GM18951 (cell line): ENCODE measurements around the gene C4A.
"Not testable (repeated sequence)": the region's sequence is repeated elsewhere in the genome, so short reads cannot be mapped to it uniquely, and the experiment has no call there.

Experiments used
- POLR2A ChIP-seq: IDR thresholded peaks from 4 replicates; pipeline ENCODE4 v1.6.1; 2011; ENCODE audit warnings: mild to moderate bottlenecking; ENCODE audit not compliant: insufficient read length, insufficient read depth; ENCODE audit errors: extremely low read depth
- in situ Hi-C: fragments of 300-500 bp; cut with MboI; formaldehyde crosslinking; loops from one replicate; pipeline ENCODE4 v1.12.0; 2022; ENCODE audit warnings: low sequenced_read_pairs, mixed read lengths, inconsistent platforms; ENCODE audit not compliant: unreplicated experiment

Gene C4A

DNA sequence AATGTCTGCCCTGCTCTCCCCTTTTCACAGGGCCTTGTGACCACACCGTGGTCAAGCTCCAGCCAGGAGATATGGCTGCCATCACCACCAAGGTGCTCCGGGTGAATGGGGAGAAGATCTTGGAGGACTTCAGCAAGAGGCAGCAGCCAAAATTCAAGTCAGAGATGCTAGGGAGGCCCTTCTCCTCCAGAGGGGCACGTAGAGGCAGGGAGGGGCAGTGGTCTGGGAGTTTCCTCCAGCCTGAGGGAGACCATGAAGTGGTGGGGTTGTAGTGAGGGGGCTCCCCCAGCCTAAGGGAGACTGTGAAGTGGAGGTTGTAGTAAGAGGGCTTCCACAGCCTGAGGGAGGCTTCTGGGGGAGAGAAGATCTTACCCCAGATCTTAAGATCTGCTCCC lies 13.9 kb upstream of the C4A start:
- in situ Hi-C loops, result no loop called here
- TF ChIP-seq POLR2A, result no peak

DNA sequence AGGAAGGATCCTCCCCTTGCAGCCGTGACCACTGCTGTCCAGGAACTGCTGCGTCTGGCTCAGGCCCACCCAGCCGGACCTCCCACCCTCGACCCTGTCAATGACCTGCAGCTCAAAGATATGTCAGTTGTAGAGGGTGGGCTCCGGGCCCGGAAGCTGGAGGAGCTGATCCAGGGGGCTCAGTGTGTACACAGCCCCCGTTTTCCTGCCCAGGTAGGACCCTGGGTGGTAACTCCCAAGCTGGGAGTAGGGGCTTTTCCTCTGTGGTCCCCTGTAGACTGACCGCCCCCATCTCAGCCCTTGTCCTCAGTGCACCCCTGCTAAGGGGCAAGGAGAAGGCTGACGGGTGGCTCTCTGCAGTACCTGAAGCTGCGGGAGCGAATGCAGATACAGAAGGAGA lies 13.5 kb upstream of the C4A start:
- in situ Hi-C loops, result no loop called here
- TF ChIP-seq POLR2A, result no peak

DNA sequence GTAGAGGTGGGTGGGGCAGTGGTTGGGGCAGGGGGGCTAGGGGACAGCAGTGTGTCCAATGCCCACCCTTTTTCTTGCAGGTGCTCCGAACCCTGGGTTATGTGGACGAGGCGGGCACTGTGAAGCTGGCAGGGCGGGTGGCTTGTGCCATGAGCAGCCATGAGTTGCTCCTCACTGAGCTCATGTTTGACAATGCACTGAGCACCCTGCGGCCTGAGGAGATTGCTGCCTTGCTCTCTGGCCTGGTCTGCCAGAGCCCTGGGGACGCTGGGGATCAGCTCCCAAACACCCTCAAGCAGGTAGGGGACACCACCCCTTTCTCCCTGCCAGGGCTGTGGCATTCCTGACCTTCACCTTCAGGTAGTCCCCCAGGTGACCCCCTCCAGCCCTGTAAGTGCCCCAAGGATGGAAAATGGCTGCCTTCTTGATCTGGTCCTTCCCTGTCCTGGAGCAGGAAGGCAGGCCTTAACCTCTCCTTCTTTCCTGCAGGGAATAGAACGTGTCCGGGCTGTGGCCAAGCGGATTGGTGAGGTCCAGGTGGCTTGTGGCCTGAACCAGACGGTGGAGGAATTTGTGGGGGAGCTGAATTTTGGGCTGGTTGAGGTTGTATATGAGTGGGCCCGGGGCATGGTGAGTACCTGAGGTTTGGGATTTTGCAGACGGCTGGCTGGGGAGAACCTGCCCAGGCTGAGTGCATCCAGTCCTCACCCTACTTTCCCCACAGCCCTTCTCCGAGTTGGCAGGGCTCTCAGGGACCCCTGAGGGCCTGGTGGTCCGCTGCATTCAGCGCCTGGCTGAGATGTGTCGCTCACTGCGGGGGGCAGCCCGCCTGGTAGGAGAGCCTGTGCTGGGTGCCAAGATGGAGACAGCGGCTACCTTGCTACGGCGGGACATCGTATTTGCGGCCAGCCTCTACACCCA lies 12.8 kb upstream of the C4A start:
- in situ Hi-C loops, result no loop called here
- TF ChIP-seq POLR2A, result no peak

DNA sequence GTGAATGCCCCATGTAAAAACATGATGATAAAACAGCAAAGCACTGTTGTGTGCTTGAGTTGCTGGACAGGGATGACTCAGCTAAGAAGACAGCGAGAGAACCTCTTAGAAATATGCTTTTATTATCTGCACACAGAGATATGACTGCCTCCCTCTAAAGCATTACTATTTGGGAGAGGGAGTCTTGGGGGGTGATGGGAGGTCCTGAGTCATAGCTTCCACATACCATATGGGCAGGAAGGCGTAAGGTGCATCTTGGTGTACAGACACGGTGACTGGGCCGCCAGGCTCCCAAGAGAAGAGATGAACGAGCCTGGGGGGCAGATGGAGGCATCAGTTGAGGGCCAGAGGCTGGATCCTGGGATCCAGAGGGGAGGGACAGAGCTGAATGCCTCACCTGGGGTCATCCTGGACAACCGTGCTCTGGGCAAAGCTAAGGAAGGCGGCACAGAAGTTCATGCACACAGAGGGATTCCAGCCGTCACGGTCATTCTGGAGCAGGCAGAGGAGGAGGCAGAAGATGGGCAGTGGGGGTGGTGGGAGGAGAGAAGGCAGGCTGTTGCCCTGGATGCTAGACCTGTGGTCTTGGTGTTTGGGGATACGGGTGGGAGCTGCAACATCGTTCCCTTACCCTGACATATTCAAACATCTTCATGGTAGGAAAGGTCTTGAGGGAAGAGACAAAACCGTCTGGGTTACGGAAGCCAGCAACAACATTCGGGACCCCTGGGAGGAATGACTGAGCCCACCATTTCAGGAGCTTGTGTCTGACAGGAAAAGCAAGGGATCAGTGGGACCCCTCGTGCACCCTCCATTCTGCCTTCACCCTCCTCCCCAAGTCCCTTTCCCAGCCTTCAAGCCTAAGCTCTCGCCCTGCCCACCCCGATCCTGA lies 11.9 kb upstream of the C4A start:
- peak; percentile 4 for TF ChIP-seq POLR2A
- in situ Hi-C loops, result no loop called here

DNA sequence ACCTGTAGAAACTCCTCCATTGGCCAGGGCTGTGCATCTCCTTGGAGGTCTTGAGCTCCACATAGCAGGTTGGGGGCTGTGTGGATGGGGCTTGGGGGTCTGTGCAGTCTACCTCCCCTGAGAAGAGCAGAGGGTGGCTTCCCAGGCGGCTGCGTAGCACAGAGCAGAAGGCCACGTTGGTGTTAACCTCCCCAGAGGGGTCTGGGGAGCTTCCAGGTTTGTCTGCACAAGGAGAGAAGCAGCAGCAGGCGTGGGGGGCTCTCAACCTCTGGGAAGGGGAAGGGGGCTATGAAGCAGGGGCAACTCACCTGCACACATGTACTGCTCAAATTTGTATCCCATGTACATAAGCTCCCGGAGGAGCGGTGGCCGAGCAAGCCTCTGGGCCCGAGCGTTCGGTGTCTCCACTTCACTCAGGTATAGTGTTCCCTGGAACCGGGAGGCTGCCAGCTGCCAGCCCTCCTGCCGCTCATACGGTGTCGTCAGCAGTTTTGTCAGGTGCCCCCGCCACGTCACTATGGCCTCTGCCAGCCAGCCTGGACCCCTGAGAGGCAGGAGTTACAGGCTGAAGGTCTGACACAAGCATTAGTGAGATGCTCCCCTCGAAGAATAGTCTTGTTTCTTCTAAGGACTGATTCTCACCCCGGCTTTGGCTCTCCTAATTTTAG lies 11.1 kb upstream of the C4A start:
- TF ChIP-seq POLR2A, result no peak
- in situ Hi-C loops, result no loop called here

DNA sequence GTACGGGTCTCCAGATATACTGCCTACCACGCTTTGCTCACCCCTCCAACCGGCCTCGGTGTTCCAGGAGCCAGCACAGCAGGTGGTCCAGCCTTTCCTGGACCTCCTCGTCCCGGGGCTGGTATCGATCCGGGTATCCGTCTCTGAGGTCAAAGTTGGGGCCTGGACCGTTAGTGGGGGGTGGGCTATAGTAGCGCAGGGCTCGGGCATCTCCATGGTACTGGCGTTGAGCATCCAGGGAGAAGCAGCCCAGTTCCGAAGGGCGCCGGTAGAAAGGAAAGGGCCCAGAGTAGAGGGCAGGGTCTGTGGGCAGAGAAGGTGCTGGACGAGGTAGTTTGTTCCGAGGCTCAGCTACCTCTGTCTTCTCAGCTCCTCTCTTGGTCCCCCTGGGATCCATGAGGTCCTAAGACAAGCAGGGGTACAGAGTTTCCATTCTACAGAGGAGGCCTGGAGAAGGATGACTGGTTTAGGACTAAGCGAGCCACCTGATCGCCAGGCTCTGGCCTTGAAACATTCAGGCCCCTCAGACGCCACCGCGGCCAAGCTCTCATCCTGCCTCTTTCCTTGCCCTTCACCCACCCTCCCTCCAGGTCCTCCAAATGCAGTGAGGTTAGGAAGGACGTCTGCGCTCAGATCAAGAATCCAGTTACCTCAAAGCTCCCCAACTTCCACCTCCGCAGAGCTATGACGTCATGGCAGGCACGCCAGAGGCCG lies 10.4 kb upstream of the C4A start:
- no peak for TF ChIP-seq POLR2A
- in situ Hi-C loops, result no loop called here

DNA sequence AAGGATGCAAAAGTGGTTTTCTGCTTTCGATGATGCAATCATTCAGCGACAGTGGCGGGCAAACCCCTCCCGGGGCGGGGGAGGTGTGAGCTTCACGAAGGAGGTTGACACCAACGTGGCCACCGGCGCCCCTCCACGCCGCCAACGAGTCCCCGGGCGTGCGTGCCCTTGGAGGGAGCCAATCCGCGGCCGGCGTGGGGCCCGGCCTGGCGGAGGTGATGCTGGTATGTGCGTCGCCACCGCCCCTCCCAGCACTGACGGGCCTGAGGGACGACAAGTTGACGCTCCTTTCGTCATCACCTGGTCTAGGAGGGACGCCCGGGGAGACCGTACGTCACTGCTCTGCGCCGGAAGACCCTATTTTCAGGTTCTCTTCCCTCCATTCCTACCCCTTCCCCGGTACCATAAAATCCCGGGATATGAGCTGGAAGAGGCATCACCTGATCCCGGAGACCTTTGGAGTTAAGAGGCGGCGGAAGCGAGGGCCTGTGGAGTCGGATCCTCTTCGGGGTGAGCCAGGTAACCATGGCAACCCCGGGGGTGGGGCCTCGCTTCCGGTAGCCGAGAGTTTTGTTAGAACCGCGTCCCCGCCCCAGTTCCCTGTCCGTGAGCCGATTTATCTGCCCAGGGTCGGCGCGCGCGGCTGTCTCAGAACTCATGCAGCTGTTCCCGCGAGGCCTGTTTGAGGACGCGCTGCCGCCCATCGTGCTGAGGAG lies 9.7 kb upstream of the C4A start, which contains the start of gene DXO:
DXO (minus strand) TSS at position 146 of the 716 bp plus-strand sequence. CDS start 463 bp downstream, outside the sequence.
- in situ Hi-C loops, result no loop called here
- peak; percentile 62 for TF ChIP-seq POLR2A

DNA sequence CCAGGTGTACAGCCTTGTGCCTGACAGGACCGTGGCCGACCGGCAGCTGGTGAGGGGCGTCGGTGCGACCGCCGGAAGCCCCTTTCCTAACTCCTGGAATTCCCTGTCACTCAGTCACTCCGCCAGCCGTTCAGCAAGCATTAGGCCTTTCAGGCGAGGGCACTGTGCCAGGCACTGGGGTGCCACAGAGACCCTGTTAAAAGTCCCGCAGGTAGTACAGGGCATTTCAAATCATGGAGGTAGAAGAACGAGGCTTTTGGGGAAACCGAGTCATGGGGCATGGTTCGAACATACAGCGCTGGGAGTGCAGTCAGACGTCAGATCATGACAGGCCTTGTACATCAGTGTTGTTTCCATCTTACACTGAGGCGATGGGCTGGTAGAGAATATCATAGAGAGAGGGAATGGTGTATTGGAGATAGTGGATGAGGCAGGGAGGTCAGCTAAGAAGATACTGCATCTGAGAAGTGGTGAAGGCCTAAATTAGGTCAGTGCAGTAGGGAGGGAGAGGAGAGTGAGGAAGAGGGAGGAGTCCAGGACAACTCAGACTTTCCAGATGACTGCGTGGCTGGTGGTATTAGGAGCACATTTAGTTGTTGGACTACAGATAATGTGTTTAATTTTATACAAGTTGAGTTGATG lies 9.0 kb upstream of the C4A start:
- TF ChIP-seq POLR2A, result no peak
- in situ Hi-C loops, result no loop called here

DNA sequence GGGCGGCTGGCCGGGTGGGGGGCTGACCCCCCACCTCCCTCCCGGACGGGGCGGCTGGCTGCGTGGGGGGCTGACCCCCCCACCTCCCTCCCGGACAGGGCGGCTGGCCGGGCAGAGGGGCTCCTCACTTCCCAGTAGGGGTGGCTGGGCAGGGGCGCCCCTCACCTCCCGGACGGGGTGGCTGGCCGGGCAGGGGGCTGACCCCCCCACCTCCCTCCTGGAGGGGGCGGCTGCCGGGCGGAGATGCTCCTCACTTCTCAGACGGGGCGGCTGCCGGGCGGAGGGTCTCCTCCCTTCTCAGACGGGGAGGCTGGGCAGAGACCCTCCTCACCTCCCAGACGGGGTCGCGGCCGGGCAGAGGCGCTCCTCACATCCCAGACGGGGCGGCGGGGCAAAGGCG lies 5.8 kb upstream of the C4A start:
- in situ Hi-C loops, result not testable (repeated sequence)

DNA sequence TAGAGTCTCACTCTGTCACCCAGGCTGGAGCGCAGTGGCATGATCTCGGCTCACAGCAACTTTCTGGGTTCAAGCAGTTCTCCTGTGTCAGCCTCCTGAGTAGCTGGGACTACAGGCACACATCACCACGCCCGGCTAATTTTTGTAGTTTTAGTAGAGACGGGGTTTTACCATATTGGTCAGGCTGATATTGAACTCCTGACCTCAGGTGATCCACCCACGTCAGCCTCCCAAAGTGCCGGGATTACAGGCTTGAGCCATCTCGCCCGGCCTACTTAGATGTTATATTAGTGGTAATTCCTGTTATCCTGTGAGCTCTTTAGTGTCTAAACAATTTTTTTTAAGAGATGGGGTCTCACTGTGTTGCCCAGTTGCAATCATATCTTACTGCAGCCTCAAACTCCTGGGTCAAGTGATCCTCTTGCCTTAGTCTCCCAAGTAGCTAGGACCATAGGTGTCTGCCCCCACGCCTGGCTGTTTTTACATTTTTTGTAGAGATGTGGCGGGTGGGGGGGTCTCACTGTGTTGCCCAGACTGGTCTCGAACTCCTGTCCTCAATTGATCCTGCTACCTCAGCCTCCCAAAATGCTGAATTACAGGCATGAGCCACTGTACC lies 3.9 kb upstream of the C4A start:
- no peak for TF ChIP-seq POLR2A
- in situ Hi-C loops, result no loop called here

DNA sequence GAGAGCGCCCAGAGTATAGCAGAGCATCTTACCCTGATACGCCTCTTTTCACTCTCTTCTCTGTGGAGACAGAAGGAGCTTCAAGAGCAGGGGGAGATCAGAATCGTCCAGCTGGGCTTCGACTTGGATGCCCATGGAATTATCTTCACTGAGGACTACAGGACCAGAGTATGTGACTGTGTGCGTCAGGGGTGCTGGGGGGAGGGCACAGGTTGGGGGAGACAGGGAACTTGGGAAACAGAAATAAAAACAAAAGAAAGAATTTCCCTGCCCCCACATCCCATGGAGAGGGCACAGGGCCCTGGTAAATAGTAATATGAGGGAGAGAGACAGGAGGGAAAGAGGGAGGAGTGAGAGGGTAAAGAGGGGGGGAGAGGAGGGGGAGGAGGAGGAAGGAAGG lies 3.0 kb upstream of the C4A start:
- in situ Hi-C loops, result no loop called here
- no peak for TF ChIP-seq POLR2A
